Endodermal cell (in vitro differentiated cells): ENCODE results near the gene AOX1. TPM values are rescaled to one million over a fixed set of nuclear protein-coding genes. Genes with fewer than 3 reads are reported as not detected.

Experiments used
- DNase-seq: peaks from one replicate; pipeline ENCODE4 v3.0.0-alpha.2; 2017
- H3K27ac ChIP-seq: 2 replicates; pipeline ENCODE4 v1.5.1; 2013; ENCODE audit warnings: mild to moderate bottlenecking, low read depth, low read length, moderate library complexity
- H3K27me3 ChIP-seq: 2 replicates; pipeline ENCODE4 v1.6.1; 2013; ENCODE audit warnings: mild to moderate bottlenecking, low read length, moderate library complexity; ENCODE audit not compliant: insufficient read depth, control insufficient read depth, poor library complexity, severe bottlenecking
- H3K36me3 ChIP-seq: 2 replicates; pipeline ENCODE4 v1.7.0; 2013; ENCODE audit warnings: mild to moderate bottlenecking, low read length, moderate library complexity; ENCODE audit not compliant: control insufficient read depth, insufficient read depth
- H3K4me1 ChIP-seq: one replicate; pipeline ENCODE4 v1.7.0; 2013; ENCODE audit warnings: low read length; ENCODE audit not compliant: control insufficient read depth, insufficient read depth
- H3K4me3 ChIP-seq: 2 replicates; pipeline ENCODE4 v1.5.1; 2013; ENCODE audit warnings: mild to moderate bottlenecking, low read length, moderate library complexity
- H3K9ac ChIP-seq: 2 replicates; pipeline ENCODE4 v1.6.1; 2013; ENCODE audit warnings: mild to moderate bottlenecking, low read length, moderate library complexity; ENCODE audit not compliant: poor library complexity, severe bottlenecking; ENCODE audit errors: extremely low read depth
- H3K9me3 ChIP-seq: 2 replicates; pipeline ENCODE4 v1.6.1; 2013; ENCODE audit warnings: mild to moderate bottlenecking, low read length, moderate library complexity; ENCODE audit not compliant: control insufficient read depth
- H3K27ac Mint-ChIP-seq: 2 replicates; pipeline ENCODE4 v1.8.0; 2020; ENCODE audit warnings: mixed read lengths
- H3K27me3 Mint-ChIP-seq: 2 replicates; pipeline ENCODE4 v1.8.0; 2021; ENCODE audit warnings: mild to moderate bottlenecking, mixed read lengths; ENCODE audit not compliant: insufficient read depth
- H3K36me3 Mint-ChIP-seq: 2 replicates; pipeline ENCODE4 v1.8.0; 2020; ENCODE audit warnings: low read depth, mixed read lengths
- H3K4me1 Mint-ChIP-seq: 2 replicates; pipeline ENCODE4 v1.8.0; 2020; ENCODE audit warnings: mixed read lengths
- H3K4me3 Mint-ChIP-seq: 2 replicates; pipeline ENCODE4 v1.8.0; 2020; ENCODE audit warnings: mild to moderate bottlenecking, moderate library complexity, mixed read lengths
- H3K9me3 Mint-ChIP-seq: 2 replicates; pipeline ENCODE4 v1.8.0; 2020; ENCODE audit warnings: mild to moderate bottlenecking, mixed read lengths
- CTCF ChIP-seq: fragments of 200-600 bp; sonication (generic); conservative IDR thresholded peaks from 2 replicates; pipeline ENCODE4 v1.5.0; 2021; ENCODE audit warnings: antibody characterized with exemption, mild to moderate bottlenecking
- WGBS, 2 experiments: methylation state at CpG; one replicate each; pipeline versions ENCODE4 v1.1.5 to v1.1.7; 2013; ENCODE audit warnings: missing lambda C conversion rate in 2 of 2, mixed read lengths in 1 of 2; ENCODE audit not compliant: insufficient coverage in 1 of 2, insufficient read length in 1 of 2; 5-methylcytosine and 5-hydroxymethylcytosine counted together
- total RNA-seq, 2 donors: library from RNA; stranded (reverse); fragmentation: NEBNext Ultra II Directional in 1 of 2; extraction: Animal tissue kit (Norgen Biotek cat#: 25700) in 1 of 2; gene quantifications; 2 replicates in 1 of 2; 3 replicates in 1 of 2; pipeline ENCODE4 v1.2.1, GENCODE V29; 2021

The AOX1 gene
- total RNA-seq, 2 donors from 2014 or later: 8.8 to 15.5 TPM

GRCh38 chr2:200652158-200652557 is 66.3 kb downstream of the AOX1 start:
- H3K9ac ChIP-seq: no peak overlapping the region
- H3K4me1 ChIP-seq: peaks cover 16% of the 10 kb centered on the region
- no peak for TF ChIP-seq CTCF
- H3K27ac ChIP-seq: no peak overlapping the region
- H3K36me3 ChIP-seq: no peaks in the 10 kb centered on the region
- no peak overlapping the region for H3K4me3 ChIP-seq
- DNase-seq: no peak
- Mint-ChIP-seq H3K27me3 (peaks cover 2% of the 10 kb centered on the region), H3K4me3 (no peak overlapping the region), H3K36me3 (peaks cover 29% of the 10 kb centered on the region), H3K4me1 (peaks cover 26% of the 10 kb centered on the region), H3K27ac (no peak overlapping the region), H3K9me3 (peaks cover 14% of the 10 kb centered on the region)
- H3K9me3 ChIP-seq: peaks cover 5% of the 10 kb centered on the region
- WGBS, 2 experiments: 80 to 93% methylated on average over 1 of the region's 1 CpG
- H3K27me3 ChIP-seq: no peaks in the 10 kb centered on the region

GRCh38 chr2:200653021-200653420 is 67.2 kb downstream of the AOX1 start:
- H3K4me3 Mint-ChIP-seq: no peak overlapping the region
- no peak overlapping the region for H3K9ac ChIP-seq
- no peak overlapping the region for H3K27ac ChIP-seq
- TF ChIP-seq CTCF: no peak
- H3K9me3 ChIP-seq: no peaks in the 10 kb centered on the region
- no peak for DNase-seq
- H3K4me1 ChIP-seq: peaks cover 25% of the 10 kb centered on the region
- peaks cover 5% of the 10 kb centered on the region for H3K9me3 Mint-ChIP-seq
- H3K27ac Mint-ChIP-seq: no peak overlapping the region
- H3K27me3 Mint-ChIP-seq: no peaks in the 10 kb centered on the region
- H3K27me3 ChIP-seq: no peaks in the 10 kb centered on the region
- H3K4me3 ChIP-seq: no peak overlapping the region
- WGBS, 2 experiments: 86 to 92% methylated on average over 2 to 3 of the region's 3 CpGs
- H3K36me3 ChIP-seq: no peaks in the 10 kb centered on the region
- peaks cover 21% of the 10 kb centered on the region for H3K36me3 Mint-ChIP-seq
- peaks cover 26% of the 10 kb centered on the region for H3K4me1 Mint-ChIP-seq

- DNase-seq: no peak
- no peaks in the 10 kb centered on the region for H3K9me3 ChIP-seq
- WGBS, 2 experiments: 82 to 92% methylated on average over 2 to 3 of the region's 3 CpGs
- no peak overlapping the region for H3K4me3 ChIP-seq
- no peak overlapping the region for H3K27ac ChIP-seq
- H3K9ac ChIP-seq: no peak overlapping the region
- Mint-ChIP-seq H3K27me3 (no peaks in the 10 kb centered on the region), H3K9me3 (no peaks in the 10 kb centered on the region), H3K4me3 (no peak overlapping the region), H3K4me1 (peaks cover 18% of the 10 kb centered on the region), H3K36me3 (peaks cover 16% of the 10 kb centered on the region), H3K27ac (no peak overlapping the region)
- H3K36me3 ChIP-seq: no peaks in the 10 kb centered on the region
- no peak for TF ChIP-seq CTCF
- peaks cover 21% of the 10 kb centered on the region for H3K4me1 ChIP-seq
- H3K27me3 ChIP-seq: no peaks in the 10 kb centered on the region
Observed at GRCh38 chr2:200654823-200655222, 69.0 kb downstream of the AOX1 start.
